GM21717 (cell line): Measurements from ENCODE around the gene KCNJ4.
"Not testable (repeated sequence)": the region's sequence is repeated elsewhere in the genome, so short reads cannot be mapped to it uniquely, and the experiment has no call there.

Experiments
- ATAC-seq: cut with Tn5 transposase; IDR thresholded peaks from one replicate; pipeline ENCODE4 v1.9.1; 2021; ENCODE audit warnings: mild to moderate bottlenecking, moderate library complexity; ENCODE audit not compliant: unreplicated experiment

KCNJ4 gene

GRCh38 chr22:38414009-38414395 lies 41.0 kb downstream of the KCNJ4 start:
- ATAC-seq, result no peak

GRCh38 chr22:38413085-38414008 lies 41.7 kb downstream of the KCNJ4 start:
- no peak for ATAC-seq

GRCh38 chr22:38412435-38413084 lies 42.4 kb downstream of the KCNJ4 start:
- ATAC-seq, result no peak

- ATAC-seq, result no peak
These were observed 44.0 kb downstream of the KCNJ4 start for GRCh38 chr22:38411016-38411415.

GRCh38 chr22:38409916-38410315 lies 45.1 kb downstream of the KCNJ4 start:
- ATAC-seq, result not testable (repeated sequence)

- no peak for ATAC-seq
These were observed 48.4 kb downstream of the KCNJ4 start for GRCh38 chr22:38406617-38407016.

- ATAC-seq, result no peak
These were observed 50.6 kb downstream of the KCNJ4 start for GRCh38 chr22:38404419-38404818.

- ATAC-seq, result no peak
These were observed 51.2 kb downstream of the KCNJ4 start for GRCh38 chr22:38403812-38404211.

- ATAC-seq, result no peak
These were observed 52.8 kb downstream of the KCNJ4 start for GRCh38 chr22:38402204-38402603.

GRCh38 chr22:38401336-38402084 lies 53.5 kb downstream of the KCNJ4 start:
- ATAC-seq, result no peak

GRCh38 chr22:38400256-38400655 lies 54.7 kb downstream of the KCNJ4 start:
- not testable (repeated sequence) for ATAC-seq

GRCh38 chr22:38398609-38399461 lies 56.2 kb downstream of the KCNJ4 start:
- peak; percentile 48 for ATAC-seq

- peak; percentile 27 for ATAC-seq
These were observed 56.8 kb downstream of the KCNJ4 start for GRCh38 chr22:38398181-38398608.

GRCh38 chr22:38397189-38398085 lies 57.6 kb downstream of the KCNJ4 start:
- no peak for ATAC-seq

- not testable (repeated sequence) for ATAC-seq
These were observed 58.4 kb downstream of the KCNJ4 start for GRCh38 chr22:38396440-38397069.

GRCh38 chr22:38395944-38396343 lies 59.1 kb downstream of the KCNJ4 start:
- not testable (repeated sequence) for ATAC-seq

GRCh38 chr22:38394929-38395624 lies 59.9 kb downstream of the KCNJ4 start:
- ATAC-seq, result not testable (repeated sequence)

- not testable (repeated sequence) for ATAC-seq
These were observed 65.6 kb downstream of the KCNJ4 start for GRCh38 chr22:38389428-38389818.
